HepG2 (cell line): ENCODE results near the gene PRKN. TPM values are rescaled to one million over a fixed set of nuclear protein-coding genes. Genes with fewer than 3 reads are reported as not detected.

Experiments
- BCL3 ChIP-seq: sonication (generic); formaldehyde crosslinking; IDR thresholded peaks from 2 replicates; pipeline ENCODE4 v1.5.1; 2020; ENCODE audit warnings: mild to moderate bottlenecking, missing genetic modification reagents, moderate library complexity
- BCL6 ChIP-seq: IDR thresholded peaks from 2 replicates; pipeline ENCODE4 v1.6.1; 2016; ENCODE audit warnings: missing genetic modification reagents, missing compliant biosample characterization
- CSRNP1 ChIP-seq: sonication (generic); formaldehyde crosslinking; IDR thresholded peaks from 2 replicates; pipeline ENCODE4 v1.8.1; 2023; ENCODE audit warnings: mild to moderate bottlenecking, missing genetic modification reagents
- ETV5 ChIP-seq: IDR thresholded peaks from 2 replicates; pipeline ENCODE4 v1.6.1; 2018; ENCODE audit warnings: missing biosample characterization, missing genetic modification reagents, inconsistent platforms, borderline replicate concordance
- EZH2 ChIP-seq: conservative IDR thresholded peaks from 2 replicates; pipeline ENCODE4 v1.6.1; 2012; ENCODE audit warnings: mild to moderate bottlenecking, low read depth, low read length, moderate library complexity
- GATAD2A ChIP-seq: IDR thresholded peaks from 2 replicates; pipeline ENCODE4 v1.6.1; 2016
- HCFC1 ChIP-seq: fragments of 150-350 bp; IDR thresholded peaks from 2 replicates; pipeline ENCODE4 v1.6.1; 2014; ENCODE audit warnings: low read depth, low read length
- HMG20A ChIP-seq: IDR thresholded peaks from 2 replicates; pipeline ENCODE4 v1.6.1; 2016; ENCODE audit warnings: borderline replicate concordance
- HOXA7 ChIP-seq: sonication (generic); formaldehyde crosslinking; IDR thresholded peaks from 2 replicates; pipeline ENCODE4 v1.8.1; 2022; ENCODE audit warnings: mild to moderate bottlenecking, missing genetic modification reagents, moderate library complexity
- ISL2 ChIP-seq: sonication (generic); formaldehyde crosslinking; IDR thresholded peaks from 2 replicates; pipeline ENCODE4 v1.5.0; 2020; ENCODE audit warnings: missing genetic modification reagents
- PRDM4 ChIP-seq: sonication (generic); formaldehyde crosslinking; IDR thresholded peaks from 2 replicates; pipeline ENCODE4 v1.9.0; 2021; ENCODE audit warnings: missing genetic modification reagents, borderline replicate concordance
- PRPF4 ChIP-seq: fragments of 200-400 bp; formaldehyde crosslinking; IDR thresholded peaks from 2 replicates; pipeline ENCODE4 v1.6.1; 2016; ENCODE audit warnings: low read length, low read depth; ENCODE audit not compliant: poor library complexity, severe bottlenecking
- ZBTB25 ChIP-seq: IDR thresholded peaks from 2 replicates; pipeline ENCODE4 v1.6.1; 2018; ENCODE audit warnings: missing genetic modification reagents
- ZBTB37 ChIP-seq: sonication (generic); formaldehyde crosslinking; IDR thresholded peaks from 2 replicates; pipeline ENCODE4 v1.4.0; 2020; ENCODE audit warnings: mild to moderate bottlenecking, missing genetic modification reagents
- ZNF234 ChIP-seq: sonication (generic); formaldehyde crosslinking; conservative IDR thresholded peaks from 2 replicates; pipeline ENCODE4 v1.5.1; 2020; ENCODE audit warnings: mild to moderate bottlenecking, missing genetic modification reagents
- ZNF530 ChIP-seq: sonication (generic); formaldehyde crosslinking; IDR thresholded peaks from 2 replicates; pipeline ENCODE4 v1.5.0; 2020; ENCODE audit warnings: low read depth, mild to moderate bottlenecking, missing genetic modification reagents
- ZNF543 ChIP-seq: sonication (generic); formaldehyde crosslinking; IDR thresholded peaks from 2 replicates; pipeline ENCODE4 v1.4.0; 2020; ENCODE audit warnings: mild to moderate bottlenecking, missing genetic modification reagents
- ZNF614 ChIP-seq: IDR thresholded peaks from 2 replicates; pipeline ENCODE4 v1.6.1; 2018; ENCODE audit warnings: missing biosample characterization, missing genetic modification reagents, inconsistent platforms, borderline replicate concordance
- ZNF746 ChIP-seq: sonication (generic); formaldehyde crosslinking; IDR thresholded peaks from 2 replicates; pipeline ENCODE4 v1.8.0; 2022; ENCODE audit warnings: mild to moderate bottlenecking, missing genetic modification reagents
- ZNF749 ChIP-seq: sonication (generic); formaldehyde crosslinking; IDR thresholded peaks from 2 replicates; pipeline ENCODE4 v1.8.0; 2022; ENCODE audit warnings: mild to moderate bottlenecking, missing genetic modification reagents, moderate library complexity, borderline replicate concordance
- ZNF773 ChIP-seq: sonication (generic); formaldehyde crosslinking; IDR thresholded peaks from 2 replicates; pipeline ENCODE4 v1.4.0; 2020; ENCODE audit warnings: missing genetic modification reagents, borderline replicate concordance
- polyA plus RNA-seq, 8 experiments: library from polyadenylated mRNA; depleted of rRNA in 3 of 8; stranded (reverse) in 7 of 8; unstranded in 1 of 8; fragments of >200 nt; fragmentation: Illumina TruSeq in 4 of 8; extraction: Trizol in 4 of 8; gene quantifications; 2 replicates each; pipeline versions ENCODE4 v1.2.1 to v1.2.3, GENCODE V29; 2011 to 2016; ENCODE audit warnings: low read depth in 4 of 8, missing spikeins in 1 of 8, mixed read lengths in 1 of 8; ENCODE audit not compliant: insufficient read depth in 1 of 8
- total RNA-seq, 5 experiments: library from RNA; depleted of rRNA; stranded (reverse); fragments of >200 nt; fragmentation: Illumina TruSeq; extraction: Trizol; gene quantifications; 2 replicates each; pipeline ENCODE4 v1.2.3, GENCODE V29; 2016; ENCODE audit warnings: low read depth in 1 of 5

The PRKN gene
- total and polyA plus RNA-seq, 2 of the 13 experiments (the other 11 are each of a cell fraction or from before 2014, with no cell fraction given) = 0.31 to 0.44 TPM

GRCh38 chr6:162249907-162250642 lies 477.5 kb downstream of the PRKN start (continued):
- no peak for TF ChIP-seq PRPF4
- TF ChIP-seq ZNF749 (CRISPR knock-in tag) = no peak
- TF ChIP-seq HMG20A (CRISPR knock-in tag) = peak; percentile 54; the same call in 1 of the 2 replicates
- TF ChIP-seq ZNF543 (CRISPR knock-in tag) = 0 out of 2 replicates have a peak, but pooled peaks have one; percentile 48
- TF ChIP-seq ZNF234 (CRISPR knock-in tag) = no peak
- no peak for TF ChIP-seq ZNF773 (CRISPR knock-in tag)
- TF ChIP-seq ZNF530 (CRISPR knock-in tag) = no peak
- TF ChIP-seq HOXA7 = no peak
- no peak; the same call in 1 of the 2 replicates for TF ChIP-seq ETV5 (CRISPR knock-in tag)
- peak; percentile 49; the same call in 1 of the 2 replicates for TF ChIP-seq GATAD2A (CRISPR knock-in tag)
- no peak for TF ChIP-seq ZNF614
- no peak for TF ChIP-seq ZNF746 (CRISPR knock-in tag)
- no peak for TF ChIP-seq EZH2
- TF ChIP-seq ZBTB37 (CRISPR knock-in tag) = no peak
- no peak for TF ChIP-seq ZBTB25 (CRISPR knock-in tag)
- no peak for TF ChIP-seq PRDM4 (CRISPR knock-in tag)
- TF ChIP-seq BCL3 = no peak
- TF ChIP-seq HCFC1 = no peak
- TF ChIP-seq ISL2 = peak; percentile 66
- no peak for TF ChIP-seq CSRNP1
- TF ChIP-seq BCL6 (CRISPR knock-in tag) = peak; percentile 62; the same call in 1 of the 2 replicates
